Measurements from ENCODE around the gene ZRSR2. TPM values are rescaled to one million over a fixed set of nuclear protein-coding genes. Genes with fewer than 3 reads are reported as not detected.
"Not testable (repeated sequence)": the region's sequence is repeated elsewhere in the genome, so short reads cannot be mapped to it uniquely, and the experiment has no call there.

Gene ZRSR2
- total RNA-seq = 1 to 10 TPM; 8.6 to 9.1 TPM
- long read RNA-seq, transcript ZRSR2-201 (11 exons, 1,491 nt) = major isoform, 7 of 15 reads
- long read RNA-seq, partial matches to known transcripts = 2 of 15 reads
- long read RNA-seq, other reads (novel, unspliced or antisense) = 6 of 15 reads

DNA sequence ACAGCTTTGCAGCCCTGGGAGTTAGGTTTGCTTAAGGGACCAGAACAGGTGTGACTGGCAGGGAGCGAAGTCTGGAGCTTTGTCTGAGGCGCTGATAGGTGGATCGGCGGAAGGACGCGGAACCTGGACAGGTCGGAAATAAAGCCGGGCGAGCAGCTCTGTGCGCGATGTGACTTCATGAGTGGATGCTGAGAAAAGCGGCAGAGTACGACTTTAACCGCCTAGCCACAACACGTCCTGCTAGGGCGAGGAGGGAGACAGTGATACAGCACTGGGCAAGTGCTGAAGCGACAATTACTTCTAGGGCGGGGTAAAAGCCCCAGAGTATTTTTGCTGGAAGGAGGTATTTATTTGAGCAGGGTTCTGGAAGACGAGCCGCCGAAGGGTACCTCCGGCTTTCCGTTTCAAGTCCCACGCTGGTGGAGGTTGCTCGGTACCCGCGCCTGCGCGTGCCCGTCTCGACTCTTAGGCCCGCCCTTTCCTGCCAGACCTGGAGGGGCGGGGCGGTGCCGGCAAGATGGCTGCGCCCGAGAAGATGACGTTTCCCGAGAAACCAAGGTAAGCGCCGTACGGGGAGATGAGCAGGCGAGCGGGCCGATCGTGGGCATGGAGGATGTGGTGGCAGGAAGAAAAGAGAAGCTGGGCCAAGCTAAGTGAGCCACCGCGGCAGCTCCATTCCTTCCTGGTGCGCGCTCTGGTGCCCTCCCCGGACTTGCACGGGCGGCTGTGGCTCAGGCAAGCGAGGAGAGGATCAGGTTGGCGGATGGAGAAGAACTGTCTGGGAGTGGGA is at the start of gene ZRSR2:
ZRSR2 (plus strand) TSS at position 506 of the 790 bp plus-strand sequence; CDS start at position 518, 12 bp downstream.
- peak; percentile 88 to 93 for DNase-seq
- peak; percentile 94 for ATAC-seq
- intact Hi-C loops (cut with DNase I, micrococcal nuclease) = no loop called here

GRCh38 chrX:15744181-15744867 is 46.0 kb upstream of the ZRSR2 start:
- ATAC-seq (no peak), DNase-seq (no peak)
- intact Hi-C loops (cut with DNase I, micrococcal nuclease) = no loop called here

- ATAC-seq (no peak), DNase-seq (no peak)
- intact Hi-C loops (cut with DNase I, micrococcal nuclease) = no loop called here
These were observed 45.1 kb upstream of the ZRSR2 start for GRCh38 chrX:15745179-15745578.

DNA sequence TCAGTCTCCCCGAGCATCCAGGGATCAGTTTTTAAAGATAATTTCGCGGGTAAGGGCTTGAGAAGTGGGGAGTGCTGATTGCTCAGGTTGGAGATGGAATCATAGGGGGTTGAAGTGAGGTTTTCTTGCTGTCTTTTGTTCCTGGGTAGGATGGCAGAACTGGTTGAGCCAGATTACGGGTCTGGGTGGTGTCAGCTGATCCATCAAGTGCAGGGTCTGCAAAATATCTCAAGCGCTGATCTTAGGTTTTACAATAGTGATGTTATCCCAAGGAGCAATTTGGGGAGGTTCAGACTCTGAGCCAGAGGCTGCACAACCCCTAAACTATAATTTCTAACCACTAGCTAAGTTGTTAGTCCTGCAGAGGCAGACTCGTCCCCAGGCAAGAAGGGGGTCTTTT is 43.6 kb upstream of the ZRSR2 start:
- ATAC-seq; DNase-seq; intact Hi-C loops (cut with DNase I, micrococcal nuclease): not testable (repeated sequence)

GRCh38 chrX:15747626-15748173 is 42.6 kb upstream of the ZRSR2 start:
- intact Hi-C loops (cut with DNase I, micrococcal nuclease) = no loop called here
- DNase-seq (no peak), ATAC-seq (no peak)

- ATAC-seq (no peak), DNase-seq (no peak)
- intact Hi-C loops (cut with DNase I, micrococcal nuclease) = no loop called here
These were observed 41.4 kb upstream of the ZRSR2 start for GRCh38 chrX:15748841-15749240.

DNA sequence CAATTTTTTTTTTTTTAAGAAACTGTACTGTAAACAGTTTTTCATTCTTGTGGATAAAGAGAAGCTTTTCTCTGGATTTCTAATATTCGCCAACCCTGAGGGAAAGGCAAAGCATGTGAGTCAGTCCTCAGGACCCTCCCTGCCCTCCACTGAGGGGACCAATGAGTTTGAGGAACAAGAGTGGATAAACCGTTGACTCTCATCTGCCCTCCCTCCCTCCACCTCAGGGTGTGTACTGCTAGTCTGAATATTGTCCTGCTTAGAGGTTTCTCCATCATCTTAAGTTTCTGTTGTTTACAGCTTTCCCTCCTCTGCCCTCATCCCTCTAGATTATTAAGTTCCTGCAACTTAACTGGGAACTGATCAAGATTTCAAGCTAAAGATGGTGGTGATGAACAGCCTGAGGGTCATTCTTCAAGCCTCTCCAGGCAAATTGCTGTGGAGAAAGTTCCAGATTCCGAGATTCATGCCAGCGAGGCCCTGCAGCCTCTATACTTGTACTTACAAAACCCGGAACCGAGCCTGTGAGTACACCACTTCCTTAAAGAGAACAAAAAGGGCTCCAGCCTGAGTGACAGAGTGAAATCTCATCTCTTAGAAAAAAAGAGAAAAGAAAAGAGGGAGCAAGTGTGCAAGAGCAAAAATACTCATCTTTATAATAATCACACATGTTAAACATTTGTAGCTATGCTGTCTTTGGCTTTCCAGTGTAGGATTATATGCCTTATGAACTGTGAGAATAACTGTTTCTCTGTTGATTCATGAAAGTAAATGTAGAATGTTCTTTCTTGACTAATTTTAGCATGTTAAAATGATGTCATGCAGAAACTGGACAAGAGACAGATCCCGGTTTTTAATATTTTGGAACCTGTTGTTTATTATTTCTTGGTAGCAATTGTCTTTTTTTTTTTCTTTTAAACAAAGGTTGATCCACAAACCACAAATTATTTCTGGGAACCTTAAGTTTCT is 40.4 kb upstream of the ZRSR2 start:
- ATAC-seq = no peak
- intact Hi-C loops (cut with DNase I, micrococcal nuclease) = no loop called here

DNA sequence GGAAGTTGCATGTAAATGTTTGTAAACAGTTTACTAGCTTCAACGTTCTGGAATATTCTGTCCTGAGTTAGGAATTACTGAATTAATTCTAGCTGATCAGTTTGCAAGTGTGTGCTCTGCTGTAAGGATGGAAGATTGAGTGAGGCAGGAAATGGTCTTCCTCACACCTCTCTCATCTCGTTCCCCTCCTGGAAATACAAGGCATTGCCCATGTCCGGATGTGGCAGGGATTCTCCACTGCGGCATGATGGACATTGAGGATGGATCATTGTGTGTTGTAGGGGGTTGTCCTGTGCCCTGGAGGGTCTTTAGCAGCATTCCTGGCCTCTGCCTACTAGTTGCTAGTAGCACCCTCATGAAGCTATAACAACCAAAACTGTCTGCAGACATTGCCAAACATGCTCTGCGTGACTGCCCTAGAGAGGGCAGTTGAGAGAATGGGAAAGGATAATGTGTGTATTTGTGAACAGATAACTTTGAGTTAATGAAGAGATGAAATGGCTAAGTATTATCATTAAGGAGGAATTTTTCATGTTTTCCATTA is 39.6 kb upstream of the ZRSR2 start:
- DNase-seq = no peak
- intact Hi-C loops (cut with DNase I, micrococcal nuclease) = no loop called here
- no peak for ATAC-seq

More for the DNA sequence above, 40.4 kb upstream of the ZRSR2 start:
- DNase-seq = no peak

- DNase-seq = no peak
These were observed 39.0 kb upstream of the ZRSR2 start for GRCh38 chrX:15751155-15751819.

GRCh38 chrX:15755091-15755490 is 35.2 kb upstream of the ZRSR2 start:
- DNase-seq = no peak
- intact Hi-C loops (cut with DNase I, micrococcal nuclease) = no loop called here
- no peak for ATAC-seq

More at GRCh38 chrX:15751155-15751819, 39.0 kb upstream of the ZRSR2 start:
- intact Hi-C loops (cut with DNase I, micrococcal nuclease) = no loop called here
- ATAC-seq = peak; percentile 80

GRCh38 chrX:15758140-15758539 is 32.1 kb upstream of the ZRSR2 start:
- DNase-seq = no peak
- intact Hi-C loops (cut with DNase I, micrococcal nuclease) = no loop called here
- no peak for ATAC-seq

GRCh38 chrX:15759886-15760285 is 30.4 kb upstream of the ZRSR2 start:
- ATAC-seq; intact Hi-C loops (cut with DNase I, micrococcal nuclease); DNase-seq: not testable (repeated sequence)

DNA sequence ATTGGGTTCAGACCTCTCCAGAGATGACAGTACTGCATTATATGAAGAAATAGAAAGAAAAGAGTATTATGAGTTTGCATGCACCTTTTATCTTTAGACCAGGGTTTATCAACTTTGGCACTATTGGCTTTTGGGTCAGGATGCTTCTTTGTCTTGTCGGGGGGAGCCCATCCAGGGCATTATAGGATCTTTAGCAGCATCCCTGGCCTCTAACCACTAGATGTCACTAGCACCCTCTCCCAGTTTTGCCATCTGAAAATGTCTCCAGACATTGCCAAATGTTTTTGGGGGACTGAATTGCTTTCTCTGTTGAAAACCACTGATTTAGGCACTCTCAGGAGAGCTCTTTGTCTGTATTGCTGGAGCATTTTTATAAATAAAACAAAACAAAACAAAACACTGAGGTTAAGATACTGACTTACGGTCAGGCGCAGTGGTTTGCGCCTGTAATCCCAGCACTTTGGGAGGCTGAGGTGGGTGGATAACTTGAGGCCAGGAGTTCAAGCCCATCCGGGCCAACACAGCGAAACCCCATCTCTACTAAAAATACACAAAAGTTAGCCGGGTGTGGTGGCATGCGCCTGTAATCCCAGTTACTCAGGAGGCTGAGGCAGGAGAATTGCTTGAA is 28.6 kb upstream of the ZRSR2 start:
- ATAC-seq (peak; percentile 48), DNase-seq (peak in 1 of 2 donors; percentile 15)
- intact Hi-C loops (cut with DNase I, micrococcal nuclease) = no loop called here

DNA sequence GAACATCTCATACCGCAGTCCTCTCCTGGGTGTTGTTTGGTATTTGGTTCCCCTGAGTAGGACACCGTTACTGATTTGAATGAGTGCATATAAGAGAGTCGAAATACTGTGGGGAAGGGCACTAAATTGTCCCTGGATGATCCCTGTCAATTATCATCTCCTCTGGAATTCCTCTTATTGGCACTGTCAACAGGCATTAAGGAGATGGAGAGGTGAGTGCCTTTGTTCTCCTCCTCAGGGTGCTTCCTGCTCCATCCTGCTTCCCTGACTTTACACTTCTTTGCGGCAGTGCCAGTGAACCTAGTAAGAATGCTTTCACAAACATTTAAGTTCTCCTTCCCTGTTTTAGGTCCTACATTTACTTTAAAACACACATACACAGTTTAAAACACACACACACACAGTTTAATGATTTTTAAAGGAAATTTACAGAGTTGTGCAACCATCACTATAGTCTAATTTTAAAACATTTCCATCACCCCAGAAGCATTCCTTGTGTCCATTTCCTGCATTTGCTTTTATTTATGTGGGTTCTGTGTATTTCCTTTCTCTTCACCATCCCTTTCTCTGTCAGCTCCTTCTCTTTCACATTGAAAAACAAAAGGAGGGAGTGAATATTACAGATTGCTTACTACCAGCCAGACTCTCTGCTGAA is 20.9 kb upstream of the ZRSR2 start:
- intact Hi-C loops (cut with DNase I, micrococcal nuclease) = no loop called here
- no peak for DNase-seq
- ATAC-seq = no peak

GRCh38 chrX:15781961-15782699 is 8.2 kb upstream of the ZRSR2 start:
- intact Hi-C loops (cut with DNase I, micrococcal nuclease) = no loop called here
- ATAC-seq = no peak
- DNase-seq = no peak

- ATAC-seq (no peak), DNase-seq (no peak)
- intact Hi-C loops (cut with DNase I, micrococcal nuclease) = no loop called here
These were observed 5.0 kb upstream of the ZRSR2 start for GRCh38 chrX:15785176-15785750.
